ENCODE data around the gene CDYL.

DNA sequence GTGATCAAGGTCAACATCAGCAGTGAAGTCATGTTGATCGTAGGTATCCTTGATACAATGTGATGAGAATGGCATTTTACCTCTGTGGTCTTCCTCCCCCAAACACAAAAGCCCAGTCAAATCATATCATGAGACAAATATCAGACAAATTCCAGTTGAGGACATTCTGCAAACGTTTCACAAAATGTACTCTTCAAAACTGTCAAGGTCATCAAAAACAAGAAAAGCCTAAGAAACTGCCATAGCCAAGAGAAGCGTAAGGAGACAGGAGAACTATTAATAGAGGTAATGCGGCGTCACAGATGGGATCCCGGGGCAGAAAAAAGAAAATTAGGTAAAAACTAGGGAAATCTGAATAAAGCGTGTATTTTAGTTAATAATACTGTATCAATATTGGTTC lies 7.4 kb upstream of the CDYL start:
- TF ChIP-seq, protein P1, sequence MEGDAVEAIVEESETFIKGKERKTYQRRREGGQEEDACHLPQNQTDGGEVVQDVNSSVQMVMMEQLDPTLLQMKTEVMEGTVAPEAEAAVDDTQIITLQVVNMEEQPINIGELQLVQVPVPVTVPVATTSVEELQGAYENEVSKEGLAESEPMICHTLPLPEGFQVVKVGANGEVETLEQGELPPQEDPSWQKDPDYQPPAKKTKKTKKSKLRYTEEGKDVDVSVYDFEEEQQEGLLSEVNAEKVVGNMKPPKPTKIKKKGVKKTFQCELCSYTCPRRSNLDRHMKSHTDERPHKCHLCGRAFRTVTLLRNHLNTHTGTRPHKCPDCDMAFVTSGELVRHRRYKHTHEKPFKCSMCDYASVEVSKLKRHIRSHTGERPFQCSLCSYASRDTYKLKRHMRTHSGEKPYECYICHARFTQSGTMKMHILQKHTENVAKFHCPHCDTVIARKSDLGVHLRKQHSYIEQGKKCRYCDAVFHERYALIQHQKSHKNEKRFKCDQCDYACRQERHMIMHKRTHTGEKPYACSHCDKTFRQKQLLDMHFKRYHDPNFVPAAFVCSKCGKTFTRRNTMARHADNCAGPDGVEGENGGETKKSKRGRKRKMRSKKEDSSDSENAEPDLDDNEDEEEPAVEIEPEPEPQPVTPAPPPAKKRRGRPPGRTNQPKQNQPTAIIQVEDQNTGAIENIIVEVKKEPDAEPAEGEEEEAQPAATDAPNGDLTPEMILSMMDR (IDR thresholded peaks at IDR 0.05; ENCODE audit: low read depth, low read length): no peak
- no peak for TF ChIP-seq EZH2phosphoT487 (IDR thresholded peaks at IDR 0.05; ENCODE audit: low read depth)

Data from OCI-LY3 (cell line).